ENCODE results near the gene ALK. TPM values are rescaled to one million over a fixed set of nuclear protein-coding genes. Genes with fewer than 3 reads are reported as not detected.

The ALK gene
- total RNA-seq, 1 experiment from 2014 or later, result not detected

DNA sequence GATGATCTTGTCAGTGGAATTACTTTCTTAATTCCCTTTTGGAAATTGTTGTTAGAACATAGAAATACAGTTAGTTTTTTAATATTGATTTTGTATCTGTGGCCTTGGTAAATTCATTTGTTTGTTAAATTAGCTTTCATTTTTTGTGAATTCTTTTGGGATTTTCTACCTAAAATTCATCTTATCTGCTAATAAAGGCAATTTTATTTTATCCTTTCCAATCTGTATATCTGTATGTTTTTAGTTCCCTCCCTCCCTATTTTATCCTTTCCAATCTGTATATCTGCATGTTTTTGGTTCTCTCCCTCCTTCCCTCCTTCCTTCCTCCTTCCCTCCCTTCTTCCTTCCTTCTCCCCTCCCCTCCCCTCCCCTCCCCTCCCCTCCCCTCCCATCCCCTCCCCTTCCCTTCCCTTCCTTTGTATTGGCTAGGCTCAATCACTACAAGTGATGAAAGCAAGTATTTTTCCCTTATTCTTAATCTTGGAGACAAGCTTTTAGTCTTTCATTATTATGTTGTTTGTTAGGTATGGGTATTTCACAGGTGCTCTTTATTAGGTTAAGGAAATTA, 244.4 kb downstream of the ALK start:
- Mint-ChIP-seq H3K4me1 (no peaks in the 10 kb centered on the region), H3K9me3 (peaks cover 3 to 5% of the 10 kb centered on the region in 2 experiments; a peak in 4 of 5 replicates), H3K27me3 (ENCODE audit: low read depth) (no peaks in the 10 kb centered on the region; the same call in 1 of the 2 replicates), H3K27ac (no peak overlapping the region), H3K36me3 (ENCODE audit: insufficient read depth in 1 of 3, low read depth in 3 of 3) (no peaks in the 10 kb centered on the region; a peak in 1 of 7 replicates), H3K4me3 (no peak overlapping the region)
- no peak overlapping the region for H2AK5ac ChIP-seq (ENCODE audit: insufficient read length, low read length)
- no peaks in the 10 kb centered on the region for H3K79me2 ChIP-seq (ENCODE audit: insufficient read depth, low read length)
- no peak overlapping the region for H4K5ac ChIP-seq (ENCODE audit: insufficient read length, low read depth, low read length)
- H3K79me1 ChIP-seq (ENCODE audit: insufficient read depth, low read depth, low read length, poor library complexity, severe bottlenecking), result no peaks in the 10 kb centered on the region
- TF ChIP-seq, protein P1, sequence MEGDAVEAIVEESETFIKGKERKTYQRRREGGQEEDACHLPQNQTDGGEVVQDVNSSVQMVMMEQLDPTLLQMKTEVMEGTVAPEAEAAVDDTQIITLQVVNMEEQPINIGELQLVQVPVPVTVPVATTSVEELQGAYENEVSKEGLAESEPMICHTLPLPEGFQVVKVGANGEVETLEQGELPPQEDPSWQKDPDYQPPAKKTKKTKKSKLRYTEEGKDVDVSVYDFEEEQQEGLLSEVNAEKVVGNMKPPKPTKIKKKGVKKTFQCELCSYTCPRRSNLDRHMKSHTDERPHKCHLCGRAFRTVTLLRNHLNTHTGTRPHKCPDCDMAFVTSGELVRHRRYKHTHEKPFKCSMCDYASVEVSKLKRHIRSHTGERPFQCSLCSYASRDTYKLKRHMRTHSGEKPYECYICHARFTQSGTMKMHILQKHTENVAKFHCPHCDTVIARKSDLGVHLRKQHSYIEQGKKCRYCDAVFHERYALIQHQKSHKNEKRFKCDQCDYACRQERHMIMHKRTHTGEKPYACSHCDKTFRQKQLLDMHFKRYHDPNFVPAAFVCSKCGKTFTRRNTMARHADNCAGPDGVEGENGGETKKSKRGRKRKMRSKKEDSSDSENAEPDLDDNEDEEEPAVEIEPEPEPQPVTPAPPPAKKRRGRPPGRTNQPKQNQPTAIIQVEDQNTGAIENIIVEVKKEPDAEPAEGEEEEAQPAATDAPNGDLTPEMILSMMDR (conservative IDR thresholded peaks at IDR 0.05), result no peak
- no peaks in the 10 kb centered on the region for H3K4me1 ChIP-seq (ENCODE audit: insufficient read depth, low read length)
- H2AFZ ChIP-seq (ENCODE audit: low read length), result no peak overlapping the region
- H3K18ac ChIP-seq (ENCODE audit: insufficient read length, low read depth, low read length), result no peak overlapping the region
- H3K9me3 ChIP-seq (ENCODE audit: control insufficient read depth, low read depth, low read length), result no peaks in the 10 kb centered on the region
- no peak overlapping the region for H3K4ac ChIP-seq (ENCODE audit: low read depth, low read length)
- no peak overlapping the region for H3K23ac ChIP-seq (ENCODE audit: insufficient read length, low read depth, low read length)
- no peak for DNase-seq
- no peak overlapping the region for H3K4me2 ChIP-seq (ENCODE audit: insufficient read depth, insufficient read length, low read length)
- H2BK20ac ChIP-seq (ENCODE audit: low read depth, low read length, poor library complexity, severe bottlenecking), result no peak overlapping the region
- H2BK15ac ChIP-seq (ENCODE audit: low read depth, low read length), result no peak overlapping the region
- H2BK120ac ChIP-seq (ENCODE audit: low read depth, low read length, poor library complexity, severe bottlenecking), result no peak overlapping the region
- no peak overlapping the region for H2BK12ac ChIP-seq (ENCODE audit: insufficient read length, low read depth, low read length)
- H3K27ac ChIP-seq (ENCODE audit: insufficient read length, low read depth, low read length), result no peak overlapping the region
- H4K20me1 ChIP-seq (ENCODE audit: control insufficient read depth, insufficient read depth, insufficient read length), result no peaks in the 10 kb centered on the region
- H3K27me3 ChIP-seq (ENCODE audit: insufficient read depth, low read length), result no peaks in the 10 kb centered on the region
- H3K56ac ChIP-seq (ENCODE audit: insufficient read length, low read depth, low read length), result no peak overlapping the region
- no peaks in the 10 kb centered on the region for H3K23me2 ChIP-seq (ENCODE audit: insufficient read length, low read depth, low read length, poor library complexity, severe bottlenecking)
- no peak overlapping the region for H2BK5ac ChIP-seq (ENCODE audit: insufficient read length, low read length)
- no peak overlapping the region for H3T11ph ChIP-seq (ENCODE audit: low read length)
- no peak overlapping the region for H4K91ac ChIP-seq (ENCODE audit: insufficient read length, low read depth, low read length)
- no peak overlapping the region for H3K14ac ChIP-seq (ENCODE audit: insufficient read depth, low read length)
- H3K9ac ChIP-seq (ENCODE audit: extremely low read depth, insufficient read length, low read length), result no peak overlapping the region
- no peak overlapping the region for H4K8ac ChIP-seq (replicated peaks; ENCODE audit: insufficient read length, low read depth, low read length)
